HG03095 (cell line): ENCODE data around the gene INAVA.
"Not testable (repeated sequence)": the region's sequence is repeated elsewhere in the genome, so short reads cannot be mapped to it uniquely, and the experiment has no call there.

ENCODE experiments used
- ATAC-seq: cut with Tn5 transposase; IDR thresholded peaks from one replicate; pipeline ENCODE4 v1.9.1; 2021; ENCODE audit warnings: moderate library complexity; ENCODE audit not compliant: unreplicated experiment

Gene INAVA

DNA sequence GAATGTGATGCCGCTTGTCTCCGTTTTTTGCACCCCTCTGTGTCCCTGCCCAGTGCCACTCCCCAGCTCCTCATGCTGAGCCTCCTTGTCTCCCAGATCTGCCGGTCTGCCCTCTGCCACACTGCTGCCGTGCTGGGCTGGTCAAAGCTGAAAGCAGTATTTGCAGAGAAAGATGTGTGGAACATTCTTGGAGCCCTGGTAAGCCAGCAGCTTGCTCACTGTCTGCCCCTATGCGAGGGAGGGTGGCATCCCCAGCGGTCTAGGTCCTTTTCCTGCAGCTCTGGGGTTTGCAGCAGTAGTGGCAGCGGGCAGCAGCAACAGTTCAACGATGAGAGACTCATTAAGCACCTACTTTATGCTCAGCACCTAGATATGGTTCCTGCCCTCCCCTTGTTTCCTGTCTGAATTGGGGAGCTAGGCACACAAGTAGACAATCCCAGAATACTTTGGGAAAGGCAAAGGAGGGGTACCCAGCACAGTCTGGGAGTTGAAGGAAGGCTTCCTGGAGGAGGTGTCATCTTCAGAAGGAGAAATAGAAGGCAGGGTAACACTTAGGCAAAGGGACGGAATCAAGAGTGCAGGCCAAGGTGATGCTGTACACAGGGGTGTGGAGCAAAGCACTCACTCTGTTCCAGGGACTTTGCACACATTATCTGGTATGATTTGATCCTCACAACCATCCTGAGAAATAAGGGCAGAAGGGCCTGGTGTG, 65.7 kb downstream of the INAVA start:
- no peak for ATAC-seq

DNA sequence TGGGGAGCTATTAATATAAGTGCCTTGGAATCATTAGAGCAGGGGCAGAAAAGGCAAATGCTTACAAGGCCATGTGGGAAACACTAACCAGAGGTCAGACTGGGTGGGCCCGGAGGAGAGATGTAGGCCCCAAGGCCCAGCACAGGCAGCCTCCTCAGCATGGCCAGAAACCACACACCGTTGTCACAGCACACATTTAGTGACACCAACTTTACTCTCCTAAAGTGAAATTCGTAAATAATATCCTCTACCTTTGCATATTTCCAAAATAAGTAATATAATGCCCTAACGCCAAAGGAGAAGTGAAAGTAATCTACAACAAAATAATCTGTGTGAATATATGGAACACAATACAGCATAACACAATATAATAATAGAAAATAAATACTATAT, 66.2 kb downstream of the INAVA start:
- no peak for ATAC-seq

DNA sequence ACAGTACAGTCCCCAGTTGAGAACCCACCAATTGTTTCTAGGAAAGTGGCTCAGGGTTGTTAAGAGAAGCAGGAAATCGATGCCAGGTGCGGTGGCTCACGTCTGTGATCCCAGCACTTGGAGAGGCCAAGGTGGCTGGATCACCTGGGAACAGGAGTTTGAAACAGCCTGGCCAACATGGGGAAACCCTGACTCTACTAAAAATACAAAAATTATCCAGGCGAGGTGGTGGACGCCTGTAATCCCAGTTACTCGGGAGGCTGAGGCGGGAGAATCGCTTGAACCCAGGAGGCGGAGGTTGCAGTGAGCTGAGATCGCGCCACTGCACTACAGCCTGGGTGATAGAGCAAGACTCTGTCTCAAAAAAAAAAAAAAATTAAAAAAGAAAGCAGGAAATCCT, 67.5 kb downstream of the INAVA start:
- ATAC-seq = not testable (repeated sequence)

DNA sequence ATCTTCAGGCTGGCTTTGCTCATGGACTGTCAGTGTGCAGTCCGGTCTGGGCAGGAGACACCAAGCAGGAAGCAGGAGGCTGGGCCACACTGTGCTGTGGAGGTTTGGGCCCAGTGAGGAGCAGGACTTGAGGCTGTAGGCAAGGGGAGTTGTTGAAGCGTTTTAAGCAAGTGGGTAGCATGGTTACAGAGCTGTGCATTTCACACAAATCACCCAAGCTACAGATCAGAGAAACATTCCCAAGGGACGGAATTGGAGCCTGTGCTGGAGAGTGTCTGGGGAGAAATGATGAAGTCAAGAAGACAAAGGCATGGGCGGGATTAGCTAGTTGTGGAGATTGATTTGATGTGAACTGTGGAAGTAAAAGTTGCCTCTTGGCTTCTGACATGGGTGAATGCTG, 67.9 kb downstream of the INAVA start:
- no peak for ATAC-seq

DNA sequence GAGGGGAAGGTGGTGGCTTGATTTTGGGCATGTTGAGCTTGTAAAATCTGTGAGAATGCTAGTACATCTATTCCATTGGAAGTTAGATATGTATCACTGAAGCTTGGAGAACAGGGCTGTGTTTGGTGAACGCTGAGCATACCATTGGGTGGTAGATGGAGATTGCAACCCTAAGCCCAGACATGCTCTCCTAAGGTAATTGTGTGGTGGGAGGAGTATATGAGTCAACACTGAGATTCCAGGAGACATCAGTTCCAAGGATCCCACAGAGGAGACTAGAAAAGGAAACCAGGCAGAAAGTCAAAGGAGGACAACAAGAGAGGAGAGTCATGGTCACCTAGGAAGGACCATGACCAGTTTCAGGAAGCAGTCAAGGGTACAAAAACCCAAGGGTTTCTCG, 68.4 kb downstream of the INAVA start:
- no peak for ATAC-seq

DNA sequence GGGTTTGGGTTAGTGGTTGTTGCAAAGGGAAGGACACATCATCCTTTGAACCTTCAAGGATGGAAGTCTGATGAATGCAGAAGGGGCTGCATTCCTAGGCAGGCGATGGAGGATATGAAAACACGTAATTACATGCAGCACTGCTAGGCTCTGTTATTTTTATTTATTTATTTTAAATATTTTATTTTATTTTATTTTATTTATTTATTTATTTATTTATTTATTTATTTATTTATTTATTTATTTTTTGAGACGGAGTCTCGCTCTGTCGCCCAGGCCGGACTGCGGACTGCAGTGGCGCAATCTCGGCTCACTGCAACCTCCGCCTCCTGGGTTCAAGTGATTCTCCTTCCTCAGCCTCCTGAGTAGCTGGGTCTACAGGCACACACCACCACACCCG, 69.2 kb downstream of the INAVA start:
- not testable (repeated sequence) for ATAC-seq
